H1 (cell line): ENCODE measurements around the gene SLC17A8. TPM values are rescaled to one million over a fixed set of nuclear protein-coding genes. Genes with fewer than 3 reads are reported as not detected.

Experiments
- CTCF ChIA-PET: fragments of 300-600 bp; sonication (Branson Sonifier 250); formaldehyde crosslinking; loops from one replicate; lab custom pipeline; 2021; ENCODE audit not compliant: partially characterized antibody; lab: Charles Lee
- POLR2A ChIA-PET: fragments of 300-600 bp; sonication (Branson Sonifier 250); formaldehyde crosslinking; loops from one replicate; lab custom pipeline; 2021; ENCODE audit warnings: inconsistent platforms; ENCODE audit not compliant: partially characterized antibody; lab: Charles Lee
- DNase-seq, 2 experiments: peaks; one replicate each; pipeline versions ENCODE4 v3.0.0 to v3.0.0-alpha.2; 2010 to 2022; ENCODE audit warnings: low spot score in 2 of 2, low read depth in 1 of 2, mixed read lengths in 1 of 2
- FAIRE-seq: peaks from 2 replicates; lab custom pipeline; 2011; peaks lifted over from hg19 to GRCh38; lab: Jason Lieb, UNC
- H2AFZ ChIP-seq: 2 replicates; pipeline ENCODE4 v1.8.1; 2012; ENCODE audit warnings: low read length, inconsistent platforms
- H2AK5ac ChIP-seq: 2 replicates; pipeline ENCODE4 v1.6.1; 2013; ENCODE audit warnings: low read depth, low read length
- H2BK120ac ChIP-seq: replicated peaks from 2 replicates; pipeline ENCODE3; 2013; ENCODE audit warnings: low read depth, low read length, inconsistent platforms
- H2BK12ac ChIP-seq: 2 replicates; pipeline ENCODE4 v1.6.1; 2013; ENCODE audit warnings: low read depth, low read length
- H2BK15ac ChIP-seq: 2 replicates; pipeline ENCODE4 v1.6.1; 2013; ENCODE audit warnings: low read length
- H2BK20ac ChIP-seq: 2 replicates; pipeline ENCODE4 v1.6.1; 2013; ENCODE audit warnings: low read length
- H2BK5ac ChIP-seq: 2 replicates; pipeline ENCODE4 v1.6.1; 2013; ENCODE audit warnings: low read depth, low read length
- H3K14ac ChIP-seq: 2 replicates; pipeline ENCODE4 v1.6.1; 2013; ENCODE audit warnings: inconsistent platforms; ENCODE audit not compliant: insufficient read length
- H3K18ac ChIP-seq: 2 replicates; pipeline ENCODE4 v1.6.1; 2013; ENCODE audit warnings: low read length; ENCODE audit errors: extremely low read depth
- H3K23ac ChIP-seq: 2 replicates; pipeline ENCODE4 v1.6.1; 2013; ENCODE audit warnings: inconsistent platforms; ENCODE audit not compliant: insufficient read length
- H3K23me2 ChIP-seq: 2 replicates; pipeline ENCODE4 v1.6.1; 2013; ENCODE audit warnings: low read depth, low read length
- H3K27ac ChIP-seq: 2 replicates; pipeline ENCODE4 v1.6.1; 2011; ENCODE audit warnings: low read depth, low read length, inconsistent platforms
- H3K27me3 ChIP-seq, 4 experiments: replicated peaks in 1 of 4; 1 replicate in 1 of 4; 2 replicates in 3 of 4; pipeline versions ENCODE4 v1.6.1 to v1.8.1; 2011 to 2013; ENCODE audit warnings: low read length in 3 of 4, mild to moderate bottlenecking in 3 of 4, inconsistent platforms in 2 of 4, mixed read lengths in 2 of 4, moderate library complexity in 1 of 4; ENCODE audit not compliant: control insufficient read depth in 3 of 4, insufficient read depth in 3 of 4; ENCODE audit errors: extremely low read depth in 1 of 4
- H3K36me3 ChIP-seq, 4 experiments: 2 replicates each; pipeline versions ENCODE4 v1.6.1 to v1.8.1; 2011 to 2013; ENCODE audit warnings: mild to moderate bottlenecking in 4 of 4, low read length in 3 of 4, moderate library complexity in 2 of 4, control low read depth in 1 of 4, inconsistent platforms in 1 of 4; ENCODE audit not compliant: insufficient read depth in 4 of 4, control insufficient read depth in 2 of 4
- H3K4ac ChIP-seq: replicated peaks from 2 replicates; pipeline ENCODE3; 2013; ENCODE audit warnings: low read length, low read depth, mixed read lengths, inconsistent platforms; ENCODE audit not compliant: insufficient read length
- H3K4me1 ChIP-seq, 4 experiments: replicated peaks in 1 of 4; 1 replicate in 1 of 4; 2 replicates in 3 of 4; pipeline versions ENCODE4 v1.6.1 to v1.8.1; 2011 to 2013; ENCODE audit warnings: low read length in 3 of 4, inconsistent platforms in 2 of 4, mixed read lengths in 1 of 4; ENCODE audit not compliant: insufficient read depth in 4 of 4, control insufficient read depth in 3 of 4
- H3K4me2 ChIP-seq, 2 experiments: 2 replicates each; pipeline versions ENCODE4 v1.6.1 to v1.8.1; 2011 to 2013; ENCODE audit warnings: low read depth in 2 of 2, low read length in 2 of 2, control low read depth in 1 of 2, inconsistent platforms in 1 of 2, mild to moderate bottlenecking in 1 of 2; ENCODE audit not compliant: insufficient read depth in 1 of 2
- H3K4me3 ChIP-seq, 4 experiments: fragments of 200-600, 300-600 bp in 1 of 4; sonication (generic), shearing (Covaris generic), sonication (Bioruptor Twin) in 1 of 4; 2 replicates each; pipeline versions ENCODE4 v1.5.1 to v1.8.1; 2011 to 2016; ENCODE audit warnings: low read length in 4 of 4, low read depth in 3 of 4, control low read depth in 2 of 4, inconsistent platforms in 2 of 4, mild to moderate bottlenecking in 2 of 4, mixed read lengths in 1 of 4, moderate library complexity in 1 of 4; ENCODE audit not compliant: insufficient read depth in 2 of 4; ENCODE audit errors: extremely low read depth in 1 of 4
- H3K56ac ChIP-seq: replicated peaks from 2 replicates; pipeline ENCODE3; 2013; ENCODE audit warnings: low read depth, mild to moderate bottlenecking, mixed read lengths, low read length, inconsistent platforms; ENCODE audit not compliant: insufficient read length
- H3K79me1 ChIP-seq: 2 replicates; pipeline ENCODE4 v1.6.1; 2013; ENCODE audit warnings: low read depth, low read length, control low read depth
- H3K79me2 ChIP-seq, 2 experiments: 2 replicates each; pipeline versions ENCODE4 v1.6.1 to v1.8.1; 2012 to 2013; ENCODE audit warnings: low read length in 2 of 2, mild to moderate bottlenecking in 2 of 2, inconsistent platforms in 1 of 2; ENCODE audit not compliant: insufficient read depth in 2 of 2, control insufficient read depth in 1 of 2
- H3K9ac ChIP-seq, 4 experiments: replicated peaks in 1 of 4; 1 replicate in 1 of 4; 2 replicates in 3 of 4; pipeline versions ENCODE4 v1.6.1 to v1.8.1; 2011 to 2013; ENCODE audit warnings: low read depth in 3 of 4, low read length in 3 of 4, control low read depth in 2 of 4, mild to moderate bottlenecking in 2 of 4, moderate library complexity in 2 of 4, inconsistent platforms in 1 of 4; ENCODE audit errors: extremely low read depth in 1 of 4
- H3K9me3 ChIP-seq, 2 experiments: 2 replicates each; pipeline versions ENCODE4 v1.6.1 to v1.8.1; 2012 to 2013; ENCODE audit warnings: mild to moderate bottlenecking in 2 of 2, moderate library complexity in 2 of 2, control low read depth in 1 of 2, inconsistent platforms in 1 of 2, low read depth in 1 of 2, low read length in 1 of 2, mixed read lengths in 1 of 2; ENCODE audit not compliant: insufficient read depth in 2 of 2
- H4K20me1 ChIP-seq, 2 experiments: replicated peaks in 1 of 2; 2 replicates each; pipeline versions ENCODE3 to v1.8.1; 2011 to 2013; ENCODE audit warnings: inconsistent platforms in 2 of 2, low read length in 2 of 2, mild to moderate bottlenecking in 1 of 2; ENCODE audit not compliant: insufficient read depth in 2 of 2, control insufficient read depth in 1 of 2
- H4K5ac ChIP-seq: 2 replicates; pipeline ENCODE4 v1.6.1; 2013; ENCODE audit warnings: low read length, low read depth, mixed read lengths, inconsistent platforms; ENCODE audit not compliant: insufficient read length
- H4K8ac ChIP-seq: 2 replicates; pipeline ENCODE4 v1.8.0; 2013; ENCODE audit warnings: mild to moderate bottlenecking, moderate library complexity, low read length, inconsistent platforms; ENCODE audit not compliant: insufficient read depth; ENCODE audit errors: extremely low read depth
- H4K91ac ChIP-seq: replicated peaks from 2 replicates; pipeline ENCODE3; 2013; ENCODE audit warnings: low read length, mixed read lengths, inconsistent platforms; ENCODE audit not compliant: insufficient read length
- EGR1 ChIP-seq: IDR thresholded peaks from 2 replicates; pipeline ENCODE4 v1.6.1; 2011; ENCODE audit warnings: low read depth, low read length, borderline replicate concordance
- SUZ12 ChIP-seq: fragments of 200-600 bp; sonication (generic); IDR thresholded peaks from 2 replicates; pipeline ENCODE4 v1.6.1; 2012; ENCODE audit warnings: mild to moderate bottlenecking, inconsistent platforms, low read length, moderate library complexity, mixed read lengths
- WGBS, 2 experiments: shearing (Covaris generic) in 1 of 2; methylation state at CpG; one replicate each; pipeline versions ENCODE4 v1.1.6 to v1.1.7; 2013 to 2015; ENCODE audit warnings: low lambda C conversion rate in 2 of 2, mixed read lengths in 2 of 2, inconsistent platforms in 1 of 2, low coverage in 1 of 2, missing lambda C conversion rate in 1 of 2; ENCODE audit not compliant: insufficient replicate concordance in 2 of 2, insufficient coverage in 1 of 2, insufficient read length in 1 of 2; ENCODE audit errors: extremely low coverage in 1 of 2, missing lambda C conversion rate in 1 of 2; 5-methylcytosine and 5-hydroxymethylcytosine counted together
- polyA plus RNA-seq, 7 experiments: library from polyadenylated mRNA; depleted of rRNA in 3 of 7; stranded (reverse) in 5 of 7; unstranded in 2 of 7; fragments of >200 nt in 5 of 7; fragments of 200-250 nt in 2 of 7; gene quantifications; 1 replicate in 5 of 7; 2 replicates in 1 of 7; 4 replicates in 1 of 7; pipeline versions ENCODE4 v1.2.1 to v1.2.3, GENCODE V29; 2011 to 2013; ENCODE audit warnings: missing spikeins in 2 of 7, mixed read lengths in 2 of 7
- total RNA-seq: library from RNA; stranded (reverse); fragmentation: NEBNext Ultra II Directional; extraction: Animal tissue kit (Norgen Biotek cat#: 25700); gene quantifications from 2 replicates; pipeline ENCODE4 v1.2.1, GENCODE V29; 2021

Gene SLC17A8
- total and polyA plus RNA-seq, 2 of the 8 experiments (the other 6 are each of a cell fraction or from before 2014, with no cell fraction given), result 0.14 to 0.30 TPM

DNA sequence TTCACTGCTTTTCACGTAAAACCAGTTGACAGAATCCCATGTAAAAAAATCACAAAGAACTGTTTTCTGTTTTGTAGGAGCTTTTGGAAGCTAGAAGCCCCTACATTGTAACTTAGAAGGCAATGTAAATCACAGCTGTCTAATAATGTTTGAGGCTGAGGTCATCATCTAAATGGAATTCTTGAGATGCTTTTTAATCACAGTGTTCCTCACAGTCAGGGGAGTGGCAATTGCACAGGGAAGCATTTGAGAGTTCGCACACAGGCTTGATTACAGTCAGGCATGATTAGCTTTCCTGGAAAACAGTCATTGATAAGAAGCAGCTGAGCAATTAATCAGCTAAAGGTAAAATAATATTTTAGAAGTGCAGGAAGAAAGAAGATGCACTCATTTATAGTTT is 2.9 kb downstream of the SLC17A8 start:
- Histone ChIP-seq H2BK12ac (no peak overlapping the region), H3K9ac (no peak overlapping the region), H2AK5ac (no peak overlapping the region), H2BK120ac (no peak overlapping the region), H3K23me2 (no peaks in the 10 kb centered on the region), H3K36me3 (no peaks in the 10 kb centered on the region), H3K4ac (no peak overlapping the region), H4K5ac (no peak overlapping the region), H2BK20ac (no peak overlapping the region), H3K4me2 (no peak overlapping the region), H4K91ac (no peak overlapping the region), H3K4me1 (peaks cover 2 to 7% (median 4%) of the 10 kb centered on the region in 4 experiments; a peak in 2 of 7 replicates), H3K79me1 (no peaks in the 10 kb centered on the region), H3K27me3 (no peaks in the 10 kb centered on the region), H3K56ac (no peak overlapping the region), H3K79me2 (no peaks in the 10 kb centered on the region), H3K23ac (no peak overlapping the region), H4K20me1 (no peaks in the 10 kb centered on the region), H4K8ac (no peak overlapping the region), H3K9me3 (no peaks in the 10 kb centered on the region), H2BK15ac (no peak overlapping the region), H2BK5ac (no peak overlapping the region), H3K4me3 (no peak overlapping the region), H2AFZ (no peak overlapping the region), H3K27ac (no peak overlapping the region), H3K14ac (no peak overlapping the region), H3K18ac (no peak overlapping the region; the same call in 1 of the 2 replicates)
- TF ChIP-seq EGR1 (no peak), SUZ12 (no peak)
- CTCF ChIA-PET, result interaction anchor here (0.6 to 5.3 kb wide), 9 partner anchors 9 to 977 kb away, joined by 3 to 46 read pairs (median 6); no protein-coding TSS in a partner anchor
- FAIRE-seq (no peak), DNase-seq (no peak)
- WGBS, 2 experiments, result 92% methylated on average over 2 of the region's 2 CpGs; no CpG with 5 or more reads in 1 of the 2 experiments
- POLR2A ChIA-PET, result interaction anchor here (0.6 kb wide), 1 partner anchor 63 kb away, joined by 3 read pairs; no protein-coding TSS in a partner anchor
